NCI-H2227 (cell line): ENCODE results near the gene RAP1B.
A peak's percentile ranks its signal among the peaks of the same experiment; 100 is the strongest.

Experiments used
- DNase-seq: peaks from one replicate; lab custom pipeline; 2025; ENCODE audit not compliant: unreplicated experiment; lab: John Stamatoyannopoulos, UW

RAP1B gene

DNA sequence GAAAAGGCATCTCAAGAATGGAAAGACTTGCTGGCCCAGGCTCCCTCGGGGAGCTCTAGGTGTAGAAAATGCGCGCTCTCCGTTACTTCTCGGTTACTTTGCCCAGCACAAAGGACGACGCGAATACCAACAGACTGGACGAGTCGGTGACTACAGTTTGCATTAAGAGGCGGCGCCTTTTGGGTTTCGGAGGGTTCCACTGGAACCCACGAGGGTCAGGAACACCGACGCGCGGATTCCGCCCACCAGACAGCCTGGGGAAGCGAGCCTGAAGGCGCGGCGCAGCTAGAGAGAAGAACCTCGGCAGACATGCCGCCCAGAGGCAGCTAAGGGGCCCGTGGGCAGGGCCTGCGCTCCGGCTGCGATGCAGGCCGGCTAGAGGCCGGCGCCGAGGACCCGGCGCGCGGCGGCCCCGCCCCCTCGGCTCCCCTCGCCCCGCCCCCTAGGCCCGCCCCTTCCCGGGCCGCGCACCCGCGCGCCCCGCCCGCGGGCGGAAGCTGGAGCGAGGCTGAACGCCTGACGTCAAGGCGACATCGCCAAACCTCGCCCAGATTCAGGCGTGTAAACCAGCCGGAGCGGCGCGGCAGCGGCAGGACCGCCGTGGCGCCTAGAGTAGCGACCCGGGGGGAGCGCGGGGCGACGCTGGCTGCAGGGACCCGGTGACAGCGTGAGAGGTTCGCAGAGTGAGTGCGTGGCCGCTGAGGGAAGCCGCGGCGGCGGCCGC, at the start of gene RAP1B:
RAP1B (plus strand) TSS at position 530 of the 724 bp plus-strand sequence. CDS start 37,826 bp downstream, outside the sequence.
- DNase-seq, result peak; percentile 89

DNA sequence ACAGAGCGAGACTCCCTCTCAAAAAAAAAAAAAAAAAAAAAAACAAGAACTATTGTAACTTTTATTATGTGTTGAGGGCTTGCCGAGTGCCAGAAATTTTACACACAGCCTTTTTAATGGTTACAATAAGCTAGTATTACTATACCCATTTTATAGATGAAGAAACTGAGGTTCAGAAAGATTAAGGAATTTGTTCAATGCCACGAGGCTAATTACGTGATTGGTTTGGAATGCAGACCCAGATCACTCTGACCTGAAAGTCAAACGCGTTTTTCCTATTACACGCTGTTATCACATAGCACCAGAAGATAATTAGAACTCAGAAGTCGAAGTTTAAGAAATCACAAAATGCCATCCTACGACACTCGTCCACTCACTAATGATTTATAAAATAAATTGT, 48.9 kb upstream of the RAP1B start:
- DNase-seq, result no peak

DNA sequence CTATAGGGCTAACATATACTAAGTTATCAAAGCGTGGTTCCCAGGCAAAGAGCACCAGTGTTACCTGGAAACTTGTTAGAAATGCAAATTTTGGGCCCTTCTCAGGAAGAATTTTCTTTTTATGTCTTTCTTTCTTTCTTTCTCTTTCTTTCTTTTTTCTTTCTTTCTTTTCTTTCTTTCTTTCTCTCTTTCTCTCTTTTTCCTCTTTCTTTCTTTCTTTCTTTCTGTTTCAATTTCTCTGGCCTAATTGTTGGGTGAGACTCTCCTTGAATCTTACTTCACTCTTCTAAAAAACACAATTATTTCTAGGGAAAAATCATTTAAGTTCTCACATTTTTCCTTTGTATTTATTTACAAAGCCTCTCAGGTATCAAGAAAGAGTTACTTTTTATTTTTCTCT, 46.5 kb upstream of the RAP1B start:
- no peak for DNase-seq

DNA sequence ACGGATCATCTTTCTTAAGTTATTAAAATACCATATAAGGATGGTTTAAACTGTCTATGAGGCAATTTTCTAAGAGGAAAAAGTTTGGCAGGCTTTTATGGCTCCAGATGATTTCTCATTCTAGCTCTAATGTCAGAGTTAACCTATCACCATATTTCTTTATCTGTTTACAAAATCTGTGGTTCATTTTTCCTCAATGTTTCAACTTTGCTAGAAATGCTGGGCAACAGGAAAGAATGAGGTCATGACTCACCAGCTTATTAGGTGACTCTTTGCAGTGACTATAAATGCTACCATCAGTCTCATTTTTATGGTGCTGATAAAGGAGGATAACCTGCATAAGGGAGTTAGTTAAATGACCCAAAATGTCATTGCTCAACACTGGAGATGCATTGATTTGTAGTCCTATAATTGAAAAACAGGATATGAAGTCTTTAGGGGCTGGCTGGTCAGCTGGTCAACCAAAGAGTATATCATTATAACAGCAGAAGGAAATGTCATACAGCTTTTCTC, 45.3 kb upstream of the RAP1B start:
- no peak for DNase-seq

DNA sequence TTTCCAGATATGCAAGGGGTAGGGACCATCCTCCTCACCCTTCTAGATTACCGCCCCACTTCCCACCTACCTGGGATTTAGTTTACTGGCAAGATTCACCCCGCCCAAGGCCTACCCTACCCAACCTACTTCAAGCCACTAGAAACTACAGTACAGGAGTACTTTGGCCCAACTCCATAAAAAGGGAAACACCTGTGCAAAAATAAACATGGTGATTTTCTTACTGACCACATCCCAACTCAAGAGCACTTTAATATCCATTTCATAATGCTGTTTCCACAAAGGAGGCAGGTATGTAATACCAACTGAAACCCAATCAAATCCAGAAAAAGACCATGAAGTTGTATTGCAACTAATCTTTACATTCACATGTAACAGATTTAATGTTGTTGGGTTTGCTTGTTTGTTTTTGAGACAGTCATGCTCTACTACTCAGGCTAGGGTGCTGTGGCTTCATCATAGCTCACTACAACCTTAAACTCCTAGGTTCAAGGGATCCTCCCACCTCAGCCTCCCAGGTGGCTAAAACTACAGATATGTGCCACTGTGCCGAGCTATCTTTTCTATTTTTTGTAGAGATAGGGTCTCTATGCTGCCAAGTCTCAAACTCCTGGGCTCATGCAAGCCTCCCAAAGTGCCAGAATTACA, 41.7 kb upstream of the RAP1B start:
- DNase-seq, result no peak

DNA sequence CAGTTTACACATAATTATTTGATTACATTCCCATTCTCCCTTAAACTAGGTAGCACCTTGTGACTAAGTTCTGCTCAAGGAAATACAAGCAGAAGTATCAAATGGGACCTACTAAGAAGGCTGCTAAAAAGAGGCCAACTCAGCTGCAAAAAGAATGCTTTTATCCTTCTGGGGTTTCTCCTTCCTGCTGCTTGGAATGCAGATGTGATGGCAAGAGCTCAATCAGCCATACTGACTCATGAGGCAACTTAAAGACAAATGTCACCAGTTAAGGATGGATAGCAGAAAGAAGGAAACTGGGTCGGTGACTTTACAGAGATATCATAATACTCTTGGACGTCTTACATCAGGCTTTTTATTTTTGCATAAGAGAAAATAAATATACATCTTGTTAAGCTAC, 38.0 kb upstream of the RAP1B start:
- no peak for DNase-seq

DNA sequence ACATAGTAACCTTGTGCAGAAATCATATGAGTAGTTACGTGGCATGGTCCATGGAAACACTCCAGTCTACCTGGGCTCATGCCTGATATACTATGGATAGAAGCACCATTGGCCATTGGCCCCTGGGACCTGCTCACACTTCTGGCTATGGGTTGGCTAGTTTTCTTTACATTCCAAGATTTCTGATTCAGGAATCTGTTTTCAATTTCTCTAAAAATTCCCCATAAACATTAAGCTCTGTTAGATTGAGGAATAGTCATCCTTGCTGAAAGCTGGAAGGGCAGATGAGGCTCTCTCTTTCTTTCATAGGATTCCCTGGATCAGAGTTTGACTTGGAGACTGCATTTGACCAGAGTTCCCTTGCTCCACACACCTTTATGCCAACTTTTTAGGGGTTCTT, 37.3 kb upstream of the RAP1B start:
- DNase-seq, result no peak

DNA sequence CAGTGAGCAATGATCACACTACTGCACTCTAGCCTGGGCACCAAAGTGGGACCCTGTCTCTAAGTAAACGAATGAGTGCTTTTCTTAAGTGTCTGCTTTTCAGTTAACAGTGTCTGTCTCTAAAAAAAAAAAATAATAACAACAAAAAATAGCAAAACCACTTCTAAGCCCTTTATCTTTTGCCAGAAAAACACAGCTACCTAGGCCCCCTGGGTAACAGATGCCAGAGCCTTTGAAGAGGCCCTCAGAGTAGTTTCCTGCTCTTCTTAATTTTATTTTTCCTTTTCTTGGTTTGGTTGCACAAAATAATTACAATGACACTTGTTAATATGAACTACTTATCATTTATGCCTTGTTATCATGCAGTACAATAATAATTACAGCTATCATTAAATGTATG, 32.8 kb upstream of the RAP1B start:
- no peak for DNase-seq

DNA sequence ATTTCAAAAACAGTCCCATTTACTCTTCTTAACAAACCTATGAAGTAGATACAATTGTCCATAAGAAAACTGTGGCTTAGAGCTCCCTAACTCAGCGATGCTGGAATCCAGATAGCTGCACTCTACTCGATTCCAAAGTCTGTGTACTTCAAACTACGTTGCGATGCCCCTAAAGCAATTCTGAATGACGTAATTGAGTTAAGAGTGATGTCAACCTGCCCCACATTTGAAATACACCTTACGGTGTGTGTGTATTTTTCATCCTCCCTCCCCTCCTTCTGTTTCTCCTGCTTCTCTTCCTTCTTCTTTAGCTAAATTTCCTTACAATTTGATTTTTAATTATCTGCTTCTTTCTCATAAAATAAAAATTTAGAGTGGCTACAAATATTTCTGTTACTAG, 31.9 kb upstream of the RAP1B start:
- no peak for DNase-seq

DNA sequence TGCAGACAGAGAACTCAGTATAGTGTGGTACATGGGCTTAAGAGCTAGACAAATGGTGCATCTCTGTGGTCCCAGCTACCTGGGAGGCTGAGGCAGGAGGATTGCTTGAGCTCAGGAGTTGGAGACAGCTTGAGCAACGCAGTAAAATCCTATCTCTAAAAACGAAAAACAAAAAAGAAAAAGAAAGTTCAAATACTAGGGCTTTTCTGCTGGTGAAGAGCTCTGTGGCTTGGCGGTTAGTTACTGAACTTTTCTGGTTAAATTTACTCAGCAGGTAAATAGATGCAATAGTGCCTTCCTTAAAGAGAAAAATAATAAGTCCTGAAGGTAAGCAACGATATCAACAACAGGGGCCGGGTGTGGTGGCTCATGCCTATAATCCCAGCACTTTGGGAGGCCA, 31.4 kb upstream of the RAP1B start:
- no peak for DNase-seq

DNA sequence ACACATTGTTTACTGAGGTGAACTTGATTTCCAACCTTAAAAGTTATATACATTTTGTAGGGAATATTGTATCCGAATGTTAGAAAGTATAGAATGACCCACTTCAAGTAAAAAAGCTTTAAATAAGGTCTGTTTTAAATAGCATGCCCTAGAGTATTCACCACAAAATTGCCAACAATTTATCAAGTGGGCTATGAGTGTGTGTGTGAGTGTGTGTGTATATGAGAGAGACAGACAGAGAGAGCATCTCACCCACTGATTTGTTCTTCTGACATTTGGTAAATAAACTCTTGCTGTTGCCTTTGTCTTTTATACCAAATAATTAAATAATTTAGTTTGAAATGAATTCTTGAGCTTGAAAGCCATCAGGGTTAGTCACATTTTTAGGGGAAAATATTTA, 29.8 kb upstream of the RAP1B start:
- DNase-seq, result no peak

DNA sequence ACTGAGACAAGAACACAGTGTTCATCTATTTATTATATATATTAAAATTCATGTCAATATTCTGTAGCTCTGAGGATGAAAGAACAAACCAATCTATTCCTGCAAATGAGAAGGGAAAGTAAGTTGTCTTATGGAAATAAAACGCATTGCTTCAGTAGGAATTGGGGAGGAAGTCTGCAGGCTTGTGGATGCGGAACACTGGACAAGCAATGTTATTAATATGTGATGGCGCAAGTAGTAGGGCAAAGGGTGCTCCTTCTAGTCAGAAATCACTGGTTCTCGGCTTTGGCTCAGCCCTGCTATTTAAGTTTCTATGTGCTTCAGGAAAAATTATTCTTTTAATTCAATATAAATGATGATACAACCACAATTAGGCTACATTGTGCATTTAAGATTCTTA, 28.8 kb upstream of the RAP1B start:
- no peak for DNase-seq

DNA sequence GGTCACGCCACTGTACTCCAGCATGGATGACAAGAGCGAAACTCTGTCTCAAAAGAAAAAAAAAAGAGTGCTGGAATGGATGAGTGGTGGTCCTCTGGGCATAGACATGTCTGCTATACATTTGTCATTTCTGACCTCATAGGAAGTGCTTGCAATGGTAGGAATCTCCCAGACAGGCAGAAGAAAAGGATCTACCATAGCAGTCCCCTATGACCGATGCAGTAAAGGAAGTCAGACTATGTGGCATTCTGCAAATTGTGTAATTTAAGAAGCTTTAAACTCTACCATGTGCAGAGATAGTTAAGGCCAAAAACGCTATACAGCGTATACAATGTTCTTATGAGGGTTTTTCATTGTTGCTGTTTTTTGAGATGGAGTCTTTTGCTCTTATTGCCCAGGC, 24.7 kb upstream of the RAP1B start:
- DNase-seq, result no peak

DNA sequence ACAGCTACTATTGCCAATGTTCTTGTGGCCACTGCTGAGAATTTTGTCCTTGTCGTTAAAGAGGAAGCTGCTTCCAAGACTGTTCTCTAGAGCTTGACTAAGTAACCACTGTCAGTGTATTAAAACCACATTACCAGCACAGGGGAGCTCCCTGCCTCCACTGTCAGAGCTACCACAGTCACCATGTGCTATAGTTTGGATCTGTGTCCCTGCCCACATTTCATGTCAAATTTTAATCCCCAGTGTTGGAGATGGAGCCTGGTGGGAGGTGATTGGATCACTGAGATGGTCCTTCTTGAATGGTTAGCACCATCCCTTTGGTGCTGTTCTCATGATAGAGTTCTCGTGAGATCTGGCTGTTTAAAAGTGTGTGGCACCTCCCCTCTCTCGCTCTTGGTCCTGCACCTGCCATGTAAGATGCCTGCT, 23.2 kb upstream of the RAP1B start:
- DNase-seq, result no peak

DNA sequence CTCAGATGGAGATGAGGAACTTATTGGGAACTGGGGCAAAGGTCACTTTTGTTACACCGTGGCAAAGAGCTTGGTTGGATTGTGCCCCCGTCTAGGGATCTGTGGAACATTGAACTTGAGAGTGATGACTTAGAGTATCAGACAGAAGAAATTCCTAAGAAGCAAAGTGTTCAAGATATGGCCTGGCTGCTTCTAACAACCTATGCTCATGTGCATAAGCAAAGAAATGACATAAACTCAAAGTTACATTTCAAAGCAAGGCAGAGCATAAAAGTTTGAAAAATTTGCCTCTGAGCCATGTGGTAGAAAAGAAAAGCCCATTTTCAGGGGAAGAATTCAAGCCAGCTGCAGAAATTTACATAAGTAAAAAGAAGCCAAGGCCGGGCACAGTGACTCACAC, 21.5 kb upstream of the RAP1B start:
- no peak for DNase-seq

DNA sequence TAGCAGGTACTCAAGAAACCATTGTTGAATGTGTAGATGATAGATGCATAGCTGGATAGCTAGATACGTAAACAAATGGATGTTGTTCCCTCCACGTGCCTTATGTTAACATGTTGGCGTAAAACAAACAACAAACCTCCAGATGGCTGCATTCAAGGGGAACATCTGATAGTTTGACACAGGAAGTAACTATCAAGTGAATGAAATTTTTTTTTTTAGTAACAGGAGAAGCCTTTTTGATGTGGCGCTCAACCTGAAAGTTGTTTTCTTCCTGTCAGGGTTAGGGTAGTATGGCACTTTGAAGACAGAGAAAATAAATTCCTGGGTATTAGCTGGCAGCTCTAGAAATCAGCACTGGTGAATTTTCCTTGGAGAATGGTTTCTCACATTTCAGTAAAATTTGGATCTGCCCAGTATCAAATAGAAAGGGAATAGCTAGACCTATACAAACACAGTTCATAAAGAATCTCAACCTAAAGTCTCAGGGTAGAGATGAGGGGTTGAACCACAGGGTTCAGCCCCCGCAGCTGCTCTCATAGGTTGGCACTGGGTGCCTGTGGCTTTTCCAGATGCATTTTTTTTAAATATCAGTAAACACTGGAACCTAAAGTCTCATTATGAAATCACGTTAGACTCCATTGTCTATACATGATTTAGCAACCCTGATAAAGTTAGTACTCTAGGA, 18.8 kb upstream of the RAP1B start:
- DNase-seq, result no peak

DNA sequence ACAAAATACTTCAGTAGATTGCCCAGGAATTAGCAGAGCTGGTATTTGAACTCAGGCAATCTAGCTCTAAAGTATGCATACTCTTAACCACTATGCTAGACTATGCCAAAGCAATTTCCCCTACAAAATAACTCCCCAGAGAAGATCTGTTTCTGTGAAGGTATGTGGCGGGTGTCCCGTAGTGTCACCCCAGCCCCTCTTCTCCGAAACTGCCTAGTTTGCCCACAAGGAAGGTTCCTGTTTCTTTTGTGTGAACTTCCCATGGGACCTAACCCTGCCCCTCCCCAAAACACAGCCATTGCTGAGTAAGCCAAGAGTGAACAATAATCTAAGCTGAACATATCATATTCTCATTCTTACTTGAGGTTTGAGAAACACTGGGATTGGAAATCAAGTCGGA, 15.5 kb upstream of the RAP1B start:
- DNase-seq, result no peak

DNA sequence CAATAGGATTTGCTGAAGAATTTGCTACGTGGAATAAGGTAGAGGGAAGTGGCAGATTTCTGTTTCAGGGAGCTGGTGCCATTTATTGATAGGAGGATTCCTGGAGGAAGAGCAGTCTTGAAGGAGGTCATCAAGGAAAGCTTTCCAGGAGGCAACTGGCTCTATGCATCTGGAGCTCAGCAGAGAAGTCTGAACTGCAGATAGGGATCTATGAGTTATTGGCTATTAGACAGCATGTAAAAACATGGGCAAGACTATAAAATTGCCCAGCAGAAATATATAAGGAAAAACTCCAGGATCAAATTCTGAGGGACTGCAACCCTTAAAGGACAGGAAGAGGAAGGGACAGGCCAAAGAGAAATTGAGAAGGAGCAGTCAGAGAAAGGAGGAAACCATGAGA, 8.9 kb upstream of the RAP1B start:
- DNase-seq, result no peak

DNA sequence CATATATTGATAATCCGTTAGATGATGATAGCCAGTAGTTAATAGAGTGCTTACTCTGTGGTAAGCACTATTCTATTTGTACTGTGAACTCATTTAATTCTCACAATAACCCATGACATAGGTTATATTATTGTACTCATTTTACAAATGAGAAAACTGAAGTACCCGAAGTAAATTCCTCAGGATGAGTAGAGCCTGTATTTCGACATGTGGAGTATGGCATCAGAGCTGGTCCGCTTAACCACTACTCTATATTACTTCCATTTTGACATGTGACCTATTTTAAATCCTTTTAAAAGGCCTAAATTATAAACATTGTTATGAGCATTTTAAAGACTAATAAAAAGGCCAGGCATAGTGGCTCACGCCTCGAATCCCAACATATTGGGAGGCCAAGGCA, 8.0 kb upstream of the RAP1B start:
- no peak for DNase-seq

DNA sequence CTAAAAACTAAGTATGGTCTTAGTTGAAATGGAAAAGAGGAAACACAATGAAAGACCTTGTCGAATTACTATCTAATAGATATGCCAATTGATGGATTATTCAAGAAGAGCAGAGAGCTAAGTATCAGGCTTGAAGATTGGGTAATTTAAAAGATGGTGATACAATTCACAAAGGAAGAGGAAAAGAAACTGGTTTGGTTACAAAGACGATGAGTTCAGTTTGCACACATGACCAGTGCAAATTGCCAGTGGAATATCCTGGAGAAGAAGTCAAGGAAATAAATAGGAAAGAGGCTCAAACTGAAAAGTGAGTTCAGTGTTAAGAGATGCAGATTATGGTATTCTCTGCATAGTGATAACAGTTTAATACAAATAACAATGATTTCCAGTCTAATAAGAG, 2.5 kb upstream of the RAP1B start:
- no peak for DNase-seq

DNA sequence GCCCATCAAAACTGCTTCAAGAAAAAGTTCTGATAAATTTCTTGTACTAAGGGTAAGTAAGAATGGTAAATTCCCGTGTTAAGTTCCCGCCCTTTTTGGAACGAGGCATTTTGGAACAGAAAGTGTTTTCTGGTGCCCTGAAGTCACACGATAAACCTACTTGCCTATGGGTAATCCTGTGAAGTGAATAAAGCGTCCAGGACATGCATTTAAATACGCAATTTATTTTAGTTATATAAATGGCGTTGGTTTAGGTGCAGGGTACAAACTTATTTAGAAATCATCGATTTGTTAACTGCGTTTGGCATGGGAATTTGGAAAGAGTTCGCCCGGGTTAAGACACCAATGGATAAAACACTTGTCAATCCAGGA, 715 bp upstream of the RAP1B start:
- peak; percentile 51 for DNase-seq

DNA sequence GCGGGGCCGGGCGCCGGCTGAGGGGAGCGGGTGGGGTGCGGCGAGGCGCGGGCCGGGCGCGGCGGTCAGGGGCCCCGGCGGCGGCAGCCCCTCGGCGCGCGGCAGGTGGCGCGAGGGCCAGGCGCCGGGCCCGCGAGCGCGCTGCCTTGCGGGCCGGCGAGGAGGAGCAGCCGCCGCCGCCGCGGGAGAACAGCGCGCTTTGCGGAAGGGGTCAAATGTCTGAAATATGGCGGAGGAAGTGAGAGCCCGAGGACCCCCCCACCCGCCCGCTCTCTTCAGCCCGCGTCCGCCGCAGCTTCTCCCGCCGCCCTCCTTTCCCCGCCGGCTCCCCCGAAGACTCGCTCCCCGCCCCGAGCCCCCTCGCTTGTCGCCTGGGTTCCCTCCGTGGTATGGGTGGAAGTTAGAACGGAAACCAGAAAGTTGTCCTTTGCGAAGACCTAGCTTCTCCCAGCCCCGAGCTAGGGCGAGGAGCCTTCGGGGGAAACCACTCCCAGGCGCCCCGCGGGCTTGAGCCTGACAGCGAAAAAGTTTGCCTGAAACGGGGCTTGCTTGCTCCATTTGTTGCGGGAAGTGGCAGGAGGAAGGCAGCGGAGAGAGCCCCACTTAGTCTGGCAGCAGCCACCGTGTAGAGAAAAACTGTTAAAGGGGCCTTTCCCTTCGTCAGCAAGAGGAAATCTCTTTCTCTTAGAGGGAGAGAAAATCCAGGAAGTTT, 551 bp downstream of the RAP1B start:
- peak; percentile 45 for DNase-seq
